ENCODE measurements around the gene RPS6KA2.
A peak's percentile ranks its signal among the peaks of the same experiment; 100 is the strongest.

The RPS6KA2 gene

DNA sequence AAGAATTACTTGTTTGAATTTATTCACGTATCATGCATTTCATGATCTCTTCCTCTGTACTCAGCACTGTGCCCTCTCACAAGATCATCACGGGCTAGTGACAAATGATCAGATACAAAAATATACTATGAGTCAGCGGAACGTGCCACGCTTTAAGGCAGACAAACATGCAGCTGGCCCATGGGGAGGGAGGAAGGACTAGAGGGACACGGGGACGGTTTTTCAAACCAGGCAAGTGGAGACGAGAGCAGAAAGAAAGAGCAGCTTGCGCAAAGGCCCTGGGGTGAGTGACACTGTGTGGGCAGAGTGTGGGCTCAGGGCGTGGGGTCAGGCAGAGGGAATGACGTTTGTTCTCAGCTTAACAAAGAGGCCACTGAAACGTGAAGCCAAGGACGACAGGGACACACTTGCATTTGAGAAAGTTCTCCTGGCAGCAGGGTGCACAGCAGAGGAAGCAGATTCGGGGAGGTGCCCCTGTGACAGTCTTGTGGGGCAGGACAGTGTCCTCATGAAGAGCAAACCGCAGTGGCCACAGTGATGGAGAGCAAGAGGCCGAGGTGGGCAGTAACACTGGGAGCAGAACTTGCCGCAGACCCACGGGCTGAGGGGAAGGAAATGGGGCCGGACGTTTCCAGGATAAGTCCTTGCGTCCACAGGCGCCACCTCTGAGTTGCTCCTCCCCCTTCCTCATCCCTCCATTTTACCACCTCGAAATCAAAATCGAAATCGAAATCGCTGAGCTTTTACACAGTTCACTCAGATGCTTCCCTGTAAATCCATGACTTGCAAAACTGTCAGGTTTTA is 6.9 kb upstream of the RPS6KA2 start:
- no peak for DNase-seq

DNA sequence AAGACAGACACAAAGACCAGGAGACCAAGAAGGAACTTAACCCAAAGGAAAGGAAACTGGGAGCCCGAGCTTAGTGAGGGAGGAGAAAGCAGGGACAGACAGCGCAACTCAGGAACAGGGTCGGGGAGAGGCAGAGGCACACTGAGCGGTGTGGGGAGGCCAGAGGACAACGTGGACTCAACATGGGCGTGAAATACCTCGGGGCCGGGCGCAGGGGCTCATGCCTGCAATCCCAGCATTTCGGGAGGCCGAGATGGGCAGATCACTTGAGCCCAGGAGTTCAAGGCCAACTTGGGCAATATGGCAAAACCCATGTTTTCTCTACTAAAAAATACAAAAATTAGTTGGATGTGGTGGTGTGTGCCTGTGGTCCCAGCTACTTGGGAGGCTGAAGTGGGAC is 5.7 kb upstream of the RPS6KA2 start:
- DNase-seq, result no peak

- no peak for DNase-seq
Measured at GRCh38 chr6:166630462-166630861, 3.4 kb upstream of the RPS6KA2 start.

DNA sequence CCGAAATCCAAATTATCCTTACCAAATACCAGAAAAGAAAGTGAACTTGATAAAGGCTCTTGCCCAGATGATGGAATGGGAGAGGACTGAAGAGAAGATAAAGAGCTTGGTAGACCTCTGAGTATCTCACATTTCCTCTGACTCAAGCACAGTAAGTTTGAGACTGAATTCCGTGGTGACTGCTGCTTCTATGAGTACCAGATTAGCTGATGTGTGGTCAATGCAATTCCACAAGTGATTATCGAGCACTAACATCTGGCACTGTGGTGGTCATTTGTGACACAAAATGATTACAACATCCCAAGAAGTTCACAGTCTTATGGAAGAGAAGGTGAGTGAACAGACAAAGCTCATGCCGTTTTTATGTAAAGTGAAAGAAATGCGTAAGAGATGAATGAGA is 2.6 kb upstream of the RPS6KA2 start:
- DNase-seq, result no peak

GRCh38 chr6:166627875-166628801 is 1.1 kb upstream of the RPS6KA2 start:
- DNase-seq, result no peak

DNA sequence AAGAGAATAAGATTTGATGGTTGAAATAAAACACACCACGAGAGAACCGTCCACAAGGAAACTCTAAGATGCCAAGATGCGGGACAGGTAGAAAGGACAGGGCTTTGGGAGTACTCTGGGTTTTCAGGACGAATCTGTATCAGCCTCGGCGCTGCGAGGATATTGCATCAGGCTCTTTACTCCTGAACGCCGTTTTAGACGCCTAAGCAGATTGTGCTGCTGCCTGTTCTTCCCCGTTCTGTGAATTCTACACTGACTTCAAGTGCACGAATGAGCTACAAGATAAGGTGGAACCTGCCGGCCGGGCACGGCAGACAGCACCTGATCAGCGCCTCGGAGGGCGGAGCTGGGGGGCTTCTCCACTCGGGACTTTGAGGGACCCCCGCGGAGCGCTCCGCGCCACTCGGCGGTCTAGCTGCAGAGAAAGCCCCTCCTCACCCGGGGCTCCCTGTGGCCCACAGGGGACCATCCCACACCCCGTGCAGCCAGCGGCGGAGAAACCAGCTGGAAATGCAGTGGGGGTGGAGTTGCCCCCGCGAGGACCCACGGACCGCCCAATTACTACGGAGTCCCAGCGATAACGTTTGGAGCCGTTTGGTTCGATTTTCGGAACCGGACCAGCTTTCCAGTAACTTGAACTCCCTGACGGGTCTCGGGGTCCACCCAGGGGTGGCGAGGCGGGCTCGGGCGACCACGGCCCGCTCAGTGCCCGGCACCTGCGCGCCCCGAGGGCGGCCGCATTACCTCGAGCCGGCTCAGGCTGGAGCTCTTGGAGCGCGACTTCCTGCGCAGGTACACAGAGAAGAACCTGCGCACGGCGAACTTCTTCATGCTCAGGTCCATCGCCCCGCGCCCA is 646 bp downstream of the RPS6KA2 start:
- DNase-seq, result peak; percentile 65

- DNase-seq, result no peak
Measured at GRCh38 chr6:166625356-166625755, 1.7 kb downstream of the RPS6KA2 start.

DNA sequence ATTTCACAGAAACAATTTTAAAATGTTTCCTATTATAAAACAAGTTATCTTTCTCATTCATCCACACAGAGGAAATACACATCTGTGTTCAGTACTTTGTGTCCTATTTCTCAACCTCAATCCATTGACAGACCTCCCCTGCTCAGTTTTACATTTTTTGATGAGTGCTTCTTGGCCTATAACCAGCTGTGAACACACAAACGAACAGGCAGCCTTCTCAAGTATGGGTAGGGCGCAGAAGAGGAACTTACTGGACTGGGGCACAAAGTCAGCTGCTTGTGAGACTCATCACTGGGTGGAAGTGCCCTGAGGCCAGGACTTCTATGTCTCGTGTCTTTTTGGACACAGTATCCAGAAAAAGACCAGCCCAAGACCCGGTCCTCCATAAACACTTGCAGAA is 2.8 kb downstream of the RPS6KA2 start:
- no peak for DNase-seq

DNA sequence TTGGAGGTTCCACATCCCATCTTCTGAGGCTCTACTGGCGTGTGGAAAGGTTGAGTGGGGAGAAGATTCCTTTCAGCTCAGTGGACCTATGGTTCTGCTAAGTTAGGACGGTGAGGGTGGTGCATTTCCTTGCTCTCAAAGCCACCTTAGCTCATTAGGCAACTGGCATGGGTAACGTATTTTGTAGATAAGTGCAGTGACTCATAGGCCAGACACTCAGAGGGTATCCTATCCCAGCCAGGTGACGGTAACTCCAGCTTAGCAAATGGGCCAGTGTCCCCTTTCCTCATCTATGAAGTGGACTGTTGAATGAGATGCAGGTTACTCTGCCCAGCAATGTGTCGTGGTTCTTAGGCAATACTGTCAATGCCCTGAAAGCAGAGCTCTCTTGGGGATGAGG is 3.7 kb downstream of the RPS6KA2 start:
- DNase-seq, result no peak

GRCh38 chr6:166621114-166621540 is 5.9 kb downstream of the RPS6KA2 start:
- no peak for DNase-seq

DNA sequence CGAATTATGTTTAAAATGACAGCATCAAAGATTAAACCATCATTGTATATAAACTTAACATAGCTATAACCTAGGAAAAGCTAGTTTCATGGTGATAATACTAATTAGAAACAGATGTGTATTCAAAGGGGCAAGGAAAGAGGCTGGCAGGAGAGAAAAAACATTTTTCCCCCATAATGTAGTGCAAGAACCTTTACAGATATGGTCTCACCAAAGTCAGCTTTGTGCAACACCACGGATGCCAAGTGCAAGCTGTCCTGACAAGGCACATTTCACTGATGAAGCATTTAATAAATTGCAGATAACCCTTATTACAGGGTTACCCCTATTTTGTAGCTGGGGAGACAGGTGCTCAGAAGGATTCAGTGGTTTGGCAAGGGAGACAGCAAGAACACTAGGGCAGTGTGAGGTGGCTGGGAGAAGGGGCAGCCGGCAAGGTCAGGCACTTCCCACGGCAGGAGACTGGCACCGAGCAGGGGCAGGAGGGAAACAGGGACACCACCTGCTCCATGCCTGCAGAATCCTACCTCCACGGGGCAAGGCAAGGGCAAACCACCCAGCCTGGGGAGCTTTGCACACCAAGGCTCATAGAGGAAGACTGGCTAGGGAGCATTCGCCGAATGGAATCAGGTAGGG is 6.5 kb downstream of the RPS6KA2 start:
- no peak for DNase-seq

DNA sequence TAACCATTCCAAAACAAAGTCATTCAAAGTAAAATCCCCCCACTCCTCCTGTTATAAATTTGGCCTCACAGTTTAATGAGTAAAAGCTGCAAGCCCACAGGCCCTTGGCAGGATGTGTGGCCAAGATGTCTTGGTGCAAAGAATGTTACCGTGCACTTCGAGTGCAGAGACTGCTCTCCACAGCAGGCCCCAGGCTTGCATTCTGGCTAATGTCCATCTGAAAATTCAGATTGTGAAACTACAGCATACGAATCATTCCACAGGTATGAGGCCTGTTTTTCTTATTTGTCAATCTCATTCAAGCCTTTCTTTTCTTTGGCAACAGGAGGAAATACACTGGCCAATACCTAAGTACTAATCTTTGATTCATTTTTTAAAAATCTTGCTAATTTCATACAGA is 7.1 kb downstream of the RPS6KA2 start:
- peak; percentile 66 for DNase-seq

- no peak for DNase-seq
Measured at GRCh38 chr6:166618866-166619761, 7.9 kb downstream of the RPS6KA2 start.

- DNase-seq, result no peak
Measured at GRCh38 chr6:166618251-166618650, 8.8 kb downstream of the RPS6KA2 start.

DNA sequence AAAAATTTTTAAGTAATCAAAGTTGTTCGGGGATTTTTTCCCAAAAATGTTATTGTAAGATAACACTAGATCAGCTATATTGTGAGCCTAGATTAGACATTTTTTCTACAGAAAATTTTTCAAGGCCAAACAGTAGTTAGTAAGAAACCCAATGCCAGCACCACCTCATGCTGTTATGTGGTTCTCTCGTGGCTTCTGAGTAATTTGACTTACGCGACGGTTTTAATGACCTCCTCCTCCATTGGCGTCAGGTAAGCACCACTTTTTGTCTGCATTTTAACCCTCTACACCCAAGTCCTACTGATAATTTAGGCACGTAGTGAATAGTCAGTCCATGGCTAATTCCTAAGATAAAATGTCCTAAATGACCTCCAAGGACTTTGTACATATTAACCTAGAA is 9.7 kb downstream of the RPS6KA2 start:
- DNase-seq, result no peak

DNA sequence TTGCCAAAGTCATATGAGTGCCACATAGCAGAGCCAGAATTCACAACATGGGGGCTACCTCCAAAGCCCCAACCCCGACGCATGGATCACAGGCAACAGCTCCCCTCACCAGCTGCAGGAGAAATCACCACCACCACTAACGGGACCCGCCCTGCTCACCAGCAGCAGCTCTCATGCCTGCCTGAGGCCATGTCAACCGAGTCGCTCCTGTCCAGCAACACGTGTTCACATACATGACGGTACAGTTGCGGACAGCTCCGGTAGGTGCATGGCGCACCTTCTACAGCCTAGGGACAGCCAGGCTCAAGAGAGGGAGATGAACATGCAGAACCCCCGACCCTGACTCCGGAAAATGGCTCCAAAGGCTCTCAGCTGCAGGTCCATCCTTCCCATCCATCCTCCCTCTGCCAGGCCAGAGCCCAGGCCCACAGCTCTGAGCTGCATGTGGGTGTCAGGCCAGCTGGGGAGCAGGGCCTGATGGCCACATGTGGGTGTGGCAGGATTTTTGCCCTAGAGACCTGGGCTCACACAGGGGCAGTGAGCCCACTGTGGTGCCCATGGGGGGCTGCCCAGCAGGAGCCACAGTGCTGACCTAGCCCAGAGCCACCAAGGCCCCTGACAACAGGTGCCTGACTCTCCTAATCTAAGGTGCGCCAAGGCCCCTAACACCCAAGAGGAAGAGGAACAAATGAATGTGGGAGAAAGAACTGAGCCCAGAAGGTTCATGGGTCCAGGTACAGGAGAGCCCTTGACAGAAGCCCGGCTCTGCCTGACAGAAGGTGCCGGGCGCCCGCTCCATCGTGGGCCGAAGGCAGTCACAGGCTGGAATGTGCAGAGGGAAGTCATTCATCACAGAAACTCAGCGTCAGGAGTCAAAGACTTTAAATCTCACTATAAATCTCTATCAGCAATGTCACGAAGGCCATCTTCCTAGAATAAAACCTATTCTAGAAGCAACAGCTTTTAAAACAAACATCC is 10.5 kb downstream of the RPS6KA2 start:
- DNase-seq, result no peak

DNA sequence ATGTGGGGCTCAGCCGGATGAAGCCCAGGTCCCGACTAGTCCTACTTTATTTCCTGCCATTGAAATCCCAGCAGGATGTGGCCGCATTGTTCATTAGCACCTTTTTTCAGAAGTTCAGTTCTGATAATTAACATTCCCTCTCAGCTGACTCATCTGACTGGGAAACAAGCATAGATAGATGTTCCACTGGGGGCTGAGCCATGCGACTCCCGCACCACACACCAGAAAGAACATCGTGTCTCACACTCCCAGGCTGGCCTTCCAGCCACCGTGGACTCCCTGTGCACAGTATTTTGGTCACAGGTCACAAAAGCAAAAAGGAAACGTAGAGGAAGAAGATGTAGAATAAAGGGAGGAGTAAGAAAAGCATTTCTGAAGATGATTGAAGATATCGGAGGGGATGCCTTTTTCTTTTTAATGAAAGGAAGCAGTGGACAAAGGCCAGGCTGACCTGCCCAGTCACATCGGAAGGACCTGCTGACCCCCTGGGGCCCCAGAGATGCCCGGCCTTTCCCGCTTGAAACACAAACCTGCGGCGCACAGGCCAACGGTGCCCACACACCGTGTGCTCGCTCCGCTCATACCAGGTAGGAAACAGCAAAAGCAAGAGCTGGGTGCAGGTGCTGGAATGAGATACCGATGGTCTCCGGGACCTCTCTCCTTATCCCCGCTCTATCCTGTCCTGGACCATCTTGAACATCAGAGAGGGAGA is 11.8 kb downstream of the RPS6KA2 start:
- no peak for DNase-seq

DNA sequence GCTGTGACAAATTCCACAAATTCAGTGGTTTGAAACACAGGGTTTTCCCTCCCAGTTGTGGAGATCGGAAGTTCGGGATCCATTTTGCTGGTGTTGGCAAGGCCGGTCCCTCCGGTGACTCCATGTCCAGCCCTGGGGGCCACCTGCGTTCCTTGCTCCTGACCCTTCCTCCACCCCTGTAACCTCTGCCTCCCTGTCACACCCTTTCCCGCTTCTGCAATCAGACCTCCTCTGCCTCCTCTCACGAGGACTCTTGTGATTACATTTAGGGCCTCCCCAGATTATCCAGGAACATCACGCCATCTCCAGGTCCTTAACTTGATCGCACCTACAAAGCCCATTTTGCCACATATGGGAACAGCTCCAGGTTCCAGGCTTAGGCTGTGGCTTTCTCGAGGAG is 12.5 kb downstream of the RPS6KA2 start:
- no peak for DNase-seq

DNA sequence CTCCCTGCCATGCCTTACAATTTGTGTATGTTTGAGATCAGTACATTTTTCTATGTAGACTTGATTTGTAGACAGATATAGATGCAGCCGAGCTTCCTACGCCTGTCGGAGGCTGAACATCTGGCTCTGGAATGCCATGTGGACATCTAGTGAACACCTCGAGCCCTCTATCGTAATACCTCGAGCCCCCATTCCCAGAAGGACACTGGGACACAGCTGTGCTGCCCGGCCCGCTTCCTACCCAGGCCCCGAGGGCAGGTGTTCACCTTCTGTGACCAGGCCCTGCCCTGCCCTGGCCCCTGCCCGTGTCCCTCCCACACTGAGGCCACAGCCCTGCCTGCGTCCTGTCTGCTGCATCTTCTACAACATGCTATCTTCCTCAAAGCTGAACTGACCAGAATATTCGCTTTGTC is 12.9 kb downstream of the RPS6KA2 start:
- no peak for DNase-seq

All from eye (tissue), 1 donor.